Smooth muscle cell (in vitro differentiated cells): ENCODE results near the gene NHS. TPM values are rescaled to one million over a fixed set of nuclear protein-coding genes. Genes with fewer than 3 reads are reported as not detected.

Source experiments
- DNase-seq: peaks from one replicate; lab custom pipeline; 2025; ENCODE audit not compliant: unreplicated experiment; lab: John Stamatoyannopoulos, UW
- H2AFZ ChIP-seq: fragments of 200-600 bp; sonication (generic); 2 replicates; pipeline ENCODE4 v1.6.0; 2016; ENCODE audit warnings: antibody characterized with exemption, low read depth, mild to moderate bottlenecking
- H3F3A ChIP-seq: fragments of 200-600 bp; sonication (generic); 2 replicates; pipeline ENCODE4 v1.6.0; 2017; ENCODE audit warnings: antibody characterized with exemption, low read depth
- H3K27ac ChIP-seq: fragments of 200-600 bp; sonication (generic); 2 replicates; pipeline ENCODE4 v1.5.1; 2016; ENCODE audit warnings: low read depth, mild to moderate bottlenecking
- H3K27me3 ChIP-seq: fragments of 200-600 bp; sonication (generic); 2 replicates; pipeline ENCODE4 v1.6.1; 2016; ENCODE audit warnings: low read depth, mild to moderate bottlenecking
- H3K36me3 ChIP-seq: fragments of 200-600 bp; sonication (generic); 2 replicates; pipeline ENCODE4 v1.5.1; 2016; ENCODE audit warnings: low read depth
- H3K4me1 ChIP-seq: fragments of 200-600 bp; sonication (generic); 2 replicates; pipeline ENCODE4 v1.5.1; 2016; ENCODE audit warnings: low read depth
- H3K4me2 ChIP-seq: fragments of 200-600 bp; sonication (generic); 2 replicates; pipeline ENCODE4 v1.6.0; 2016; ENCODE audit warnings: mild to moderate bottlenecking
- H3K4me3 ChIP-seq: fragments of 200-600 bp; sonication (generic); 2 replicates; pipeline ENCODE4 v1.5.1; 2016; ENCODE audit warnings: mild to moderate bottlenecking
- H3K79me2 ChIP-seq: fragments of 200-600 bp; sonication (generic); 2 replicates; pipeline ENCODE4 v1.6.0; 2016; ENCODE audit warnings: low read depth, mild to moderate bottlenecking
- H3K9ac ChIP-seq: fragments of 200-600 bp; sonication (generic); 2 replicates; pipeline ENCODE4 v1.6.0; 2016; ENCODE audit warnings: low read depth
- H3K9me3 ChIP-seq: fragments of 200-600 bp; sonication (generic); replicated peaks from 2 replicates; pipeline ENCODE4 v1.5.1; 2016; ENCODE audit warnings: low read depth
- H4K20me1 ChIP-seq: fragments of 200-600 bp; sonication (generic); 2 replicates; pipeline ENCODE4 v1.6.0; 2016; ENCODE audit warnings: low read depth
- CTCF ChIP-seq: fragments of 200-600 bp; sonication (generic); IDR thresholded peaks from 2 replicates; pipeline ENCODE4 v1.5.1; 2017; ENCODE audit warnings: borderline replicate concordance, mild to moderate bottlenecking, antibody characterized with exemption; ENCODE audit not compliant: insufficient read depth, poor library complexity, severe bottlenecking
- WGBS: methylation state at CpG from one replicate; pipeline ENCODE4 v1.1.7; 2016; ENCODE audit warnings: low lambda C conversion rate; 5-methylcytosine and 5-hydroxymethylcytosine counted together
- polyA plus RNA-seq: library from polyadenylated mRNA; unstranded; fragments of >200 nt; fragmentation: Nextera tagmentation; extraction: Ambion mirVana; gene quantifications from 2 replicates; pipeline ENCODE4 v1.2.1, GENCODE V29; 2016
- total RNA-seq: library from RNA; depleted of rRNA; stranded (reverse); fragments of >200 nt; gene quantifications from 2 replicates; pipeline ENCODE4 v1.2.3, GENCODE V29; 2014

The NHS gene
- total and polyA plus RNA-seq, 2 experiments from 2014 or later, result 2.6 to 9.6 TPM

- Histone ChIP-seq H3K27me3 (no peaks in the 10 kb centered on the region), H3K9ac (no peak overlapping the region), H3K4me3 (no peak overlapping the region), H3K36me3 (no peaks in the 10 kb centered on the region), H3K79me2 (no peaks in the 10 kb centered on the region), H2AFZ (no peak overlapping the region), H3K9me3 (no peaks in the 10 kb centered on the region), H3K4me1 (no peaks in the 10 kb centered on the region), H3K4me2 (no peak overlapping the region), H3K27ac (no peak overlapping the region), H4K20me1 (no peaks in the 10 kb centered on the region), H3F3A (no peaks in the 10 kb centered on the region)
- no peak for TF ChIP-seq CTCF
- DNase-seq, result no peak
- 60% methylated on average over 3 of the region's 3 CpGs for WGBS
These were observed 15.5 kb upstream of the NHS start for GRCh38 chrX:17359500-17359899.

GRCh38 chrX:17361620-17362019, 13.4 kb upstream of the NHS start:
- Histone ChIP-seq H3K4me2 (no peak overlapping the region), H3F3A (no peaks in the 10 kb centered on the region), H3K9ac (no peak overlapping the region), H3K4me1 (no peaks in the 10 kb centered on the region), H3K27ac (no peak overlapping the region), H2AFZ (no peak overlapping the region), H3K36me3 (no peaks in the 10 kb centered on the region), H3K79me2 (no peaks in the 10 kb centered on the region), H3K9me3 (no peaks in the 10 kb centered on the region), H3K4me3 (no peak overlapping the region), H3K27me3 (no peaks in the 10 kb centered on the region), H4K20me1 (no peaks in the 10 kb centered on the region)
- DNase-seq, result no peak
- peak; percentile 11 for TF ChIP-seq CTCF
- 70% methylated on average over 14 of the region's 14 CpGs for WGBS

- Histone ChIP-seq H3K27me3 (no peaks in the 10 kb centered on the region), H2AFZ (no peak overlapping the region), H4K20me1 (no peaks in the 10 kb centered on the region), H3K4me3 (no peak overlapping the region), H3F3A (no peaks in the 10 kb centered on the region), H3K36me3 (no peaks in the 10 kb centered on the region), H3K79me2 (no peaks in the 10 kb centered on the region), H3K4me1 (no peaks in the 10 kb centered on the region), H3K4me2 (no peak overlapping the region), H3K27ac (no peak overlapping the region), H3K9me3 (no peaks in the 10 kb centered on the region), H3K9ac (no peak overlapping the region)
- DNase-seq, result no peak
- WGBS, result 53% methylated on average over 3 of the region's 3 CpGs
- no peak for TF ChIP-seq CTCF
These were observed 7.0 kb upstream of the NHS start for GRCh38 chrX:17368002-17368401.

GRCh38 chrX:17369309-17369708, 5.7 kb upstream of the NHS start:
- DNase-seq, result no peak
- H2AFZ ChIP-seq, result peak overlapping the region; percentile 13
- no peaks in the 10 kb centered on the region for H3K4me1 ChIP-seq
- no peak overlapping the region for H3K9ac ChIP-seq
- H3K36me3 ChIP-seq, result no peaks in the 10 kb centered on the region
- no peaks in the 10 kb centered on the region for H3K27me3 ChIP-seq
- H3K9me3 ChIP-seq, result no peaks in the 10 kb centered on the region
- no peaks in the 10 kb centered on the region for H4K20me1 ChIP-seq
- H3K4me2 ChIP-seq, result peak overlapping the region; percentile 68
- no peaks in the 10 kb centered on the region for H3F3A ChIP-seq
- H3K27ac ChIP-seq, result peak overlapping the region; percentile 38
- H3K79me2 ChIP-seq, result no peaks in the 10 kb centered on the region
- H3K4me3 ChIP-seq, result no peak overlapping the region
- WGBS, result 36% methylated on average over 6 of the region's 6 CpGs
- no peak for TF ChIP-seq CTCF
